Right atrium auricular region (tissue), 2 donors: Measurements from ENCODE around the gene CTTN. TPM values are rescaled to one million over a fixed set of nuclear protein-coding genes. Genes with fewer than 3 reads are reported as not detected.
A peak's percentile ranks its signal among the peaks of the same experiment; 100 is the strongest.

Source experiments
- DNase-seq: peaks from one replicate; pipeline ENCODE4 v3.0.0-alpha.2; 2019; ENCODE audit warnings: low spot score
- H3K27ac ChIP-seq, 2 donors: fragments of 200-600 bp; sonication (generic); 1 replicate in 1 of 2; 2 replicates in 1 of 2; pipeline ENCODE4 v1.5.1; 2016 to 2019
- H3K27me3 ChIP-seq, 2 donors: fragments of 200-600 bp; sonication (generic); one replicate each; pipeline versions ENCODE4 v1.5.1 to v1.6.0; 2017 to 2019
- H3K36me3 ChIP-seq: fragments of 200-600 bp; sonication (generic); one replicate; pipeline ENCODE4 v1.5.1; 2016
- H3K4me1 ChIP-seq, 2 donors: fragments of 200-600 bp; sonication (generic); one replicate each; pipeline versions ENCODE4 v1.5.1 to v1.6.0; 2017 to 2019
- H3K4me3 ChIP-seq, 2 donors: fragments of 200-600 bp; sonication (generic); 1 replicate in 1 of 2; 2 replicates in 1 of 2; pipeline ENCODE4 v1.5.1; 2017 to 2019; ENCODE audit warnings: mild to moderate bottlenecking in 1 of 2, moderate library complexity in 1 of 2
- H3K9me3 ChIP-seq, 2 donors: fragments of 200-600 bp; sonication (generic); one replicate each; pipeline ENCODE4 v1.5.1; 2019
- total RNA-seq, 2 donors: library from RNA; depleted of rRNA; stranded (reverse); fragments of >200 nt; gene quantifications; one replicate each; pipeline ENCODE4 v1.1.0, GENCODE V29; 2016
- TF ChIP-seq, protein P1 (sequence below), 2 donors: fragments of 200-600 bp; sonication (generic); IDR thresholded peaks; one replicate each; pipeline ENCODE4 v1.5.1; 2019; ENCODE audit warnings: antibody characterized with exemption in 2 of 2

The CTTN gene
- total RNA-seq, 2 donors from 2014 or later, result 67.0 to 99.2 TPM

DNA sequence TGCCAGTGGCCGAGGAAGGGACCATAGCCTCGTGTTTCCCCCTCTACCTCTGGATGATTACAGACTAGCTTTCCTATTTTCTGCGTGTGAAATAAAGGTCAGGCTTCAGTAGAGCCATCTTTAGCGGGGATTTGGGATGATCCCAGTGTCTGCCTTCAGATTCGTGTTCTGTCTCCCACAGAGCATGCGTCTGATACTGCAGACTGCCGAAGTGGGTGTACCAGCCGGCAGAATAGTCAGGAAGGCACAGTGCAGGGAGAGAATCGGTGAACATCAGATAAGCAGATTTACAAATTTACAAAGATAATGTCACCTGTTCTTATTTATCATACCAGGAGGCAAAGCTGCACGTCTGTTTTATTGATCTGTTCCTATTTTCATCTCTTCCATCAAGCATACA, 11.1 kb downstream of the CTTN start:
- no peaks in the 10 kb centered on the region for H3K4me1 ChIP-seq
- peaks cover 94% of the 10 kb centered on the region for H3K36me3 ChIP-seq
- TF ChIP-seq, protein P1, sequence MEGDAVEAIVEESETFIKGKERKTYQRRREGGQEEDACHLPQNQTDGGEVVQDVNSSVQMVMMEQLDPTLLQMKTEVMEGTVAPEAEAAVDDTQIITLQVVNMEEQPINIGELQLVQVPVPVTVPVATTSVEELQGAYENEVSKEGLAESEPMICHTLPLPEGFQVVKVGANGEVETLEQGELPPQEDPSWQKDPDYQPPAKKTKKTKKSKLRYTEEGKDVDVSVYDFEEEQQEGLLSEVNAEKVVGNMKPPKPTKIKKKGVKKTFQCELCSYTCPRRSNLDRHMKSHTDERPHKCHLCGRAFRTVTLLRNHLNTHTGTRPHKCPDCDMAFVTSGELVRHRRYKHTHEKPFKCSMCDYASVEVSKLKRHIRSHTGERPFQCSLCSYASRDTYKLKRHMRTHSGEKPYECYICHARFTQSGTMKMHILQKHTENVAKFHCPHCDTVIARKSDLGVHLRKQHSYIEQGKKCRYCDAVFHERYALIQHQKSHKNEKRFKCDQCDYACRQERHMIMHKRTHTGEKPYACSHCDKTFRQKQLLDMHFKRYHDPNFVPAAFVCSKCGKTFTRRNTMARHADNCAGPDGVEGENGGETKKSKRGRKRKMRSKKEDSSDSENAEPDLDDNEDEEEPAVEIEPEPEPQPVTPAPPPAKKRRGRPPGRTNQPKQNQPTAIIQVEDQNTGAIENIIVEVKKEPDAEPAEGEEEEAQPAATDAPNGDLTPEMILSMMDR (IDR thresholded peaks at IDR 0.05), result no peak
- no peak for DNase-seq
- peak overlapping the region in 1 of 2 donors; percentile 26 for H3K27ac ChIP-seq
- H3K4me3 ChIP-seq, result no peak overlapping the region
- no peaks in the 10 kb centered on the region for H3K27me3 ChIP-seq
- no peaks in the 10 kb centered on the region for H3K9me3 ChIP-seq

DNA sequence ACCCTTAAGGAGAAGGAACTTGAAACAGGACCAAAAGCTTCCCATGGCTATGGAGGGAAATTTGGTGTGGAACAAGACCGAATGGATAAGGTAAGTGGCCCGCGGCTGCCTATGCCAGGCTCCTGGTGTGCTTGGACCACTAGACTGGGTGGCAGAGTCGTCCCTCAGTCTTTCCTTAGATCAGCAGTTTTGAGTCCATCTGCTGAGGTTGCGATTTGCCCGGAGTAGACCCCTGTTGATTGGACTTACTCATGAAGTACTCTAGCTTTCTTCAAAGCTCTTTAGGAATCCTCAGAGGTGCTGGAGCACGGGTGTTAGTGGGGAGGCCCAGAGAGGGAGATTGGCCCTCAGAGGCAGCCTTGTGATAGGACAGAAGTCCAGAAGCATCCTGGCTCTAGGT, 11.5 kb downstream of the CTTN start:
- Histone ChIP-seq H3K27me3 (no peaks in the 10 kb centered on the region), H3K4me3 (no peak overlapping the region), H3K4me1 (no peaks in the 10 kb centered on the region), H3K36me3 (peaks cover 99% of the 10 kb centered on the region), H3K27ac (peak overlapping the region in 1 of 2 donors; percentile 26), H3K9me3 (no peaks in the 10 kb centered on the region)
- no peak for DNase-seq
- TF ChIP-seq, protein P1 (IDR thresholded peaks at IDR 0.05), result no peak

DNA sequence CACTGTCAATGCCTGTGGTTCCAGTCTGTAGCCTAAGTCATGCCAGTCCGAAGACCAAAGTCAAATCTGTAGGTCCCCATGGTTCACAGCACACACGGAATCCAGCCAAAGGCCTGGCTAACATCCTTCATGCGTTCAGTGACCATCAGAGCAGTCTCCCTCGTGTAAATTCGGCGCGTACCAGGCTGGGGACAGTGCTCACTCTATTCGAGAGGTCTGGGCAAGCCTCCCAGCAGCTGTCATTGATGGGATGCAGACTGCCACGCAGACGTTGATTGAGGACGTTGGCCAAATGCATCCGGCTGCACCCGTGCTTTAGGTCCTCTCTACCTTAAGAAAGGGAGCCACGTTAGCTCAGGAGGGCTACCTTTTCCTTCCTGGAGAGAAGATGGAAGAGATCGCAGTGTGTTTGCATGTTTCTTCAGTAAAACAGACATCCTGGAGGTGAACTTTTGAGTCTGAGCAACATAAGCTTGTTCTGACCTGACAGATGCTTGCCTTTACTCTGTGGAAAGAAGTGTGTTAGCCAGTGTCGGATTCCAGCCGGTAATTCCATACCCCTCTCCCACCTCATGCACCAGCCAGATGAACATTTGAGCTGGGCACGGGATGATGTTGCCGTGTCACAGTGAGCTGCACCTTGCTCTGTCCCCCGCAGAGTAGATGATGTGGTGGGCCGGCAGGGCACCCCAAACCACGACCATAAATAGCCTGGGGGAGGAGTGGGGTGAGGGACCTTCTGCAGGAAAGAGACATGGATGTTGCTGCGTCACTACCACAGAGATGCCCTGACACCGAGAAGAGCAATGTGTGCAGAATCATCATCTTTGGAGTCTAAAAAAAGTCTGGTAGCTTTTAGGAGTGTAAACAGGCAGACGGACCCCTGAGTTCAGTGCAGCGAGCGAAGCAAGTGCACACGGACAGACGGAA, 12.2 kb downstream of the CTTN start:
- no peaks in the 10 kb centered on the region for H3K9me3 ChIP-seq
- no peaks in the 10 kb centered on the region for H3K4me1 ChIP-seq
- no peak overlapping the region for H3K27ac ChIP-seq
- no peak overlapping the region for H3K4me3 ChIP-seq
- peaks cover 99% of the 10 kb centered on the region for H3K36me3 ChIP-seq
- no peaks in the 10 kb centered on the region for H3K27me3 ChIP-seq
- TF ChIP-seq, protein P1 (IDR thresholded peaks at IDR 0.05), result no peak
- no peak for DNase-seq

DNA sequence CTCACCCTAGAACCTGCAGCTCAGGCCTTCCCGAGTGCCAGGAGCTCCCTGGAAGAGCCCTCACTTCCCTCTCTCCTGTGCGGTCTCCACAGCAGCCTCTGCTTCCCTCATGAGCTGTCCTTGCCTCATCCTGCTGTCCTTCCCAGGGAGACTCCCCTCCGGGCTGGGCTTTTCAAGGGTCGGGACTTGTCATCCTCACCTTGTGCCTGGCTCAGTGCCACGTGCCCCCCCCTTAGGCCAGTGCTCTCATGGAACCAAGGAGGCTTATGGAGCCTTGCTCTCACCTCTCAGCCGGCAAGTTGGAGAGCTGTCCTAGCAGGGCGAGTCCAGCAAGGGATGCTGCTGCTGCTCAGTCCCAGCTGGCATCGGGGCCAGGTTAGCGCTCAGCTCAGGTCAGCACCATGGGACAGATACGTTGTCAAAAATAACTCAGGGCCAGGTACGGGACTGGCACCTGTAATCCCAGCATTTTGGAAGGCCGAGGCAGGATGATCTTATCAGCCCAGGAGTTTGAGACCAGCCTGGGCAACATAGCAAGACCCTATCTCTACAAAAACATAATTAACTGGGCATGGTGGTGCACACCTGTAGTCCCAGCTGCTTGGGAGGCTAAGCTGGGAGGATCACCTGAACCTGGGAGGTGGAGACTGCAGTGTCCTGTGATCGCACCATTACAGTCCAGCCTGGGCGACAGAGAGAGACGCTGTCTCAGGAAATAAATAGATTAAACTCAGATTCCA, 13.6 kb downstream of the CTTN start:
- Histone ChIP-seq H3K9me3 (no peaks in the 10 kb centered on the region), H3K4me3 (no peak overlapping the region), H3K4me1 (no peaks in the 10 kb centered on the region), H3K27ac (no peak overlapping the region), H3K36me3 (peaks cover 99% of the 10 kb centered on the region), H3K27me3 (no peaks in the 10 kb centered on the region)
- DNase-seq, result no peak
- TF ChIP-seq, protein P1 (IDR thresholded peaks at IDR 0.05), result no peak

DNA sequence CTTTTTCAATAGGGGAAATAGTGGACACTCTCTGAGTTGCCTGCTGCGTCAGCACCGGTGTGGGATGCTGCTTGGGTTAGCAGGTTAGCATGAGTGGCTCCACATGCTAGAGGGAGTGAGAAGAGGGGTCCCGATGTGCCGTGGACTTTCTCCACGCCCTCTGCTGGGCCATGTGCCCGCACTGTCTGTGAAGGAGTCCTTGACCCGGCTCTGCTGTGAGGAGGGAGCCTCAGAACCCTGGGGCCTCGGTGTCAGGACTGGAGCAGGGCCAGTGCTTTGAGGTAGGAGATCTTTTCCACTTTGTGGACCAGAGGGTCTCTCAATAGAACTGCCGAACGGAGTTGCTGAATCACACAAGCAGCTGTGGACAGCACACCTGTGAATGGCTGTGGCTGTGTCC, 14.8 kb downstream of the CTTN start:
- H3K27me3 ChIP-seq, result no peaks in the 10 kb centered on the region
- peaks cover 99% of the 10 kb centered on the region for H3K36me3 ChIP-seq
- H3K4me1 ChIP-seq, result no peaks in the 10 kb centered on the region
- H3K9me3 ChIP-seq, result no peaks in the 10 kb centered on the region
- H3K4me3 ChIP-seq, result no peak overlapping the region
- TF ChIP-seq, protein P1 (IDR thresholded peaks at IDR 0.05), result no peak
- H3K27ac ChIP-seq, result no peak overlapping the region
- DNase-seq, result no peak
